Osteocyte (in vitro differentiated cells): ENCODE measurements around the gene GABRB3. TPM values are rescaled to one million over a fixed set of nuclear protein-coding genes. Genes with fewer than 3 reads are reported as not detected.

Experiments used
- DNase-seq: peaks from one replicate; pipeline ENCODE4 v3.0.0; 2021; ENCODE audit warnings: mixed read lengths; ENCODE audit not compliant: unreplicated experiment; ENCODE audit errors: extremely low spot score
- H3K27ac Mint-ChIP-seq: one replicate; pipeline ENCODE4 v1.8.0; 2021; ENCODE audit warnings: mild to moderate bottlenecking, mixed read lengths; ENCODE audit not compliant: unreplicated experiment
- H3K27me3 Mint-ChIP-seq: one replicate; pipeline ENCODE4 v1.8.0; 2021; ENCODE audit warnings: mixed read lengths; ENCODE audit not compliant: unreplicated experiment
- H3K36me3 Mint-ChIP-seq: one replicate; pipeline ENCODE4 v1.8.0; 2021; ENCODE audit warnings: mixed read lengths; ENCODE audit not compliant: unreplicated experiment
- H3K4me1 Mint-ChIP-seq: one replicate; pipeline ENCODE4 v1.8.0; 2021; ENCODE audit warnings: mixed read lengths; ENCODE audit not compliant: unreplicated experiment
- H3K4me3 Mint-ChIP-seq: one replicate; pipeline ENCODE4 v1.8.0; 2021; ENCODE audit warnings: mild to moderate bottlenecking, moderate library complexity, mixed read lengths; ENCODE audit not compliant: unreplicated experiment
- H3K9me3 Mint-ChIP-seq: one replicate; pipeline ENCODE4 v1.8.0; 2021; ENCODE audit warnings: mixed read lengths; ENCODE audit not compliant: unreplicated experiment
- total RNA-seq: library from RNA; stranded (reverse); gene quantifications from 2 replicates; pipeline ENCODE4 v1.2.1, GENCODE V29; 2021
- TF ChIP-seq, protein P1 (sequence below): fragments of 200-600 bp; sonication (generic); IDR thresholded peaks from 2 replicates; pipeline ENCODE4 v1.5.0; 2021; ENCODE audit warnings: antibody characterized with exemption, mild to moderate bottlenecking, moderate library complexity

GABRB3 gene
- total RNA-seq, 1 donor from 2014 or later = 7.4 TPM

DNA sequence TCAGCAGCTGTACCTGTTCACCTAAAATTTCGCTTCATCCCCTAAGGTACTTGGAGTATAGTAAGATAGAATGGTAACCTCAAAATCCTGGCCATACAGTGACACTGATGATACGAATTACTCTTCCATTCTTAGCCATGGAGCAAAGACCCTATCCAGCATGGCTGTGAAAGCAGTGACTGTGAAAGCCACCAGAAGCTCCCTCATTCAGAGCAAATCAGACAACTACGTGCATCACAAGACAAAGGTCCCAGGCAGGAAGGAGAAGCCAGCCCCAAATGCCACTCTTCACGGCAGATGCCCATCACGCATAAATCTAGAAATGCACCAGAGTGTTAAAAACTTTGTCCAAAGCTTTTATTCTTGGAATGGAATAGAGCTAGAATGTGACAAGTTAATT, 99.4 kb downstream of the GABRB3 start:
- Mint-ChIP-seq H3K4me3 (no peak overlapping the region), H3K4me1 (no peaks in the 10 kb centered on the region), H3K9me3 (no peaks in the 10 kb centered on the region), H3K27ac (no peak overlapping the region), H3K27me3 (no peaks in the 10 kb centered on the region), H3K36me3 (no peaks in the 10 kb centered on the region)
- TF ChIP-seq, protein P1, sequence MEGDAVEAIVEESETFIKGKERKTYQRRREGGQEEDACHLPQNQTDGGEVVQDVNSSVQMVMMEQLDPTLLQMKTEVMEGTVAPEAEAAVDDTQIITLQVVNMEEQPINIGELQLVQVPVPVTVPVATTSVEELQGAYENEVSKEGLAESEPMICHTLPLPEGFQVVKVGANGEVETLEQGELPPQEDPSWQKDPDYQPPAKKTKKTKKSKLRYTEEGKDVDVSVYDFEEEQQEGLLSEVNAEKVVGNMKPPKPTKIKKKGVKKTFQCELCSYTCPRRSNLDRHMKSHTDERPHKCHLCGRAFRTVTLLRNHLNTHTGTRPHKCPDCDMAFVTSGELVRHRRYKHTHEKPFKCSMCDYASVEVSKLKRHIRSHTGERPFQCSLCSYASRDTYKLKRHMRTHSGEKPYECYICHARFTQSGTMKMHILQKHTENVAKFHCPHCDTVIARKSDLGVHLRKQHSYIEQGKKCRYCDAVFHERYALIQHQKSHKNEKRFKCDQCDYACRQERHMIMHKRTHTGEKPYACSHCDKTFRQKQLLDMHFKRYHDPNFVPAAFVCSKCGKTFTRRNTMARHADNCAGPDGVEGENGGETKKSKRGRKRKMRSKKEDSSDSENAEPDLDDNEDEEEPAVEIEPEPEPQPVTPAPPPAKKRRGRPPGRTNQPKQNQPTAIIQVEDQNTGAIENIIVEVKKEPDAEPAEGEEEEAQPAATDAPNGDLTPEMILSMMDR = no peak
- no peak for DNase-seq

DNA sequence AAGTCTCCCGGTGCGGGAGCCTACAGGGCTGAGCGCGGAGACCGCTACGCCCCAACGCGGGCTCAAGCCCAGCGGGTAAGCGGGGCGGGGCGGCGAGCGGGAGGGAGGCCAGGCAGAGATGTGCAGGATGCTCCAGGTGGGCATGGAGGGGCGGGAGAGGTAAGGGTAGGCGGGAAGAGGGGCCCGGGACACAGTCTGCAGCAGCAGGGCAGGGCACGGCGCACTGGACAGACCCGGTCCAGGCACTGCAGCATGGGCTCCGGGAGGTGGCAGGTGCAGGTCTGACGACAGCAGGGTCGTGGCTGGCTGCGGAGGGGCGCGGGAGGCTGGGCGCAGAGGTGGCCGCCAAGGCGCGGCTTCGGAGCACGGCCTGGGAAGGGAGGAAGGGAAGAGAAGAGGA, 102.8 kb downstream of the GABRB3 start:
- H3K4me3 Mint-ChIP-seq = no peak overlapping the region
- no peak overlapping the region for H3K27ac Mint-ChIP-seq
- H3K9me3 Mint-ChIP-seq = no peaks in the 10 kb centered on the region
- H3K36me3 Mint-ChIP-seq = no peaks in the 10 kb centered on the region
- H3K4me1 Mint-ChIP-seq = no peaks in the 10 kb centered on the region
- H3K27me3 Mint-ChIP-seq = no peaks in the 10 kb centered on the region
- DNase-seq = no peak
- TF ChIP-seq, protein P1 = no peak

DNA sequence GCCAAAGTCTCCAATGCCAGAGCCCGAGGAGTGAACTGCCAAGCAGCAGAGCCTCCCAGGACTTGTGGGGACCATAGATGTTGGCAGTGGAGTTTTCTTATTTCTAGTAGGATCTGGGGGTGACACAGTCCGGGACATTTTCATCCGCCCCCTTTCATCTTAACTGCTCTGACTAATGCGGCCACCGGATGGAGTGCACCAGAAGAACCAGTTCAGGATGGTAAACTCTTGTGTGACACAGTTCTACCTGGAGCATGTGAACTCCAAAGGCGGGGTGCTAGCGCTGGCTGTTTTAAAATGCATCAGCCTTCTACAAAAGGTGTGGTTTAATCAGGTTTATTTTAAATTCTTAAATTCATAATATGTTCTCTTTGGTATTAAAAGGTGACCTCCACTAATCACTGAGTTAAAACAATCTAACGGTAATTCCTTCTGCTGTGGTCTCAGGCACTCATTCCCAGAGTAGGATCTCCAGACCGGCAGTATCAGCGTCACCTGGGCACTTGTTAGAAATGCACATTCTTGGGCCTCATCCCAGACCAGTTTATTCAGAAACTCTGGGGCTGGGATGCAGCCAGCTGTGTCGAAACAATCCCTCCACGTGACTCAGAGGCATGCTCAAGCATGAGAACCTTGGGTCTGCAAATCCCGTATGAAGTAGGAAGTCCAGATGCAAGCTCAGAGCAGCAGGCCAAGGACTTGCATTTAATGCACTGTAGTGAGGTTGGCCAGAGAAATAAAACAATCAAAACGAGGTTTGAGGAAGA, 105.5 kb downstream of the GABRB3 start:
- no peaks in the 10 kb centered on the region for H3K9me3 Mint-ChIP-seq

DNA sequence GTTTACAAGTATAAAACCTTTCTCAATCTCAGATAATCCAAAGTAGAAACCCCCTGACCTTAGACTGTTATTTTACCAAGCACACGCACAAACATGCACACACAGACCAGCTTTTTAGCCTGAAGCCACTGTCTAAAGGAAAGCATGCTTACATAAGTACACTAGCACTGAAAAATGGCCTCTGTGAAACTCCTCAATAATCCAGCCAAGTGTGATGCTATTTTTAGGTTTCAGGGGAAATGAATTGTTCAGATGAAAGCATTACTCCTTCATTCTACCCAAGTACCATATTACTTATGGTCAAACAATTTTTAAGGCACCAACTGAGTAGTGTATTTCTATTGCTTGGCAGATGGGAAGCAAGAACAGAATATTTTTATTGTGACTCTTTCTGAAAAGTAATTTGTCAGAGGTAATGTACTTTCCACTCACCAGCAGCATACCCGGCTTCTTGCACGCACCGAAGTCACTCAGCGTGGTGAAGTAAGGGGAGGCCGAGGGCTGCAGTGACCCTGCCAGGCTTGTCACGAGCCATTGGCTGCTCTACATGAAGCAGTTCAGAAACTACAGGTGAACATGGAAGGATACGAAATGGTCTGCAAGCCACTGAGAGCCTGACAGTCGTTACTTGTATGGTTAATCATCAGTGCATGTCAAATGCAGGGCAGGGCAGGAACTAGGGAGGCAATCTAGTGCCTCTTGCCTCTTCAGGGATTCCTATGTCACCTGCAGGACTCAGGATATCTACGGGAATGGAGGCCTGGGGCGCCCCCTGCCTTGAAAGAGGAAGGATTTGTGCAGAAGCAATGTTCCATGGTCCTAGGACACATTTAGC, 106.7 kb downstream of the GABRB3 start:
- Mint-ChIP-seq H3K27me3 (no peaks in the 10 kb centered on the region), H3K4me1 (no peaks in the 10 kb centered on the region), H3K4me3 (no peak overlapping the region), H3K27ac (no peak overlapping the region), H3K36me3 (no peaks in the 10 kb centered on the region), H3K9me3 (no peaks in the 10 kb centered on the region)
- no peak for DNase-seq
- TF ChIP-seq, protein P1 = no peak

More for the DNA sequence above, 105.5 kb downstream of the GABRB3 start:
- Mint-ChIP-seq H3K4me3 (no peak overlapping the region), H3K27ac (no peak overlapping the region), H3K4me1 (no peaks in the 10 kb centered on the region), H3K27me3 (no peaks in the 10 kb centered on the region), H3K36me3 (no peaks in the 10 kb centered on the region)
- no peak for DNase-seq
- TF ChIP-seq, protein P1 = no peak

DNA sequence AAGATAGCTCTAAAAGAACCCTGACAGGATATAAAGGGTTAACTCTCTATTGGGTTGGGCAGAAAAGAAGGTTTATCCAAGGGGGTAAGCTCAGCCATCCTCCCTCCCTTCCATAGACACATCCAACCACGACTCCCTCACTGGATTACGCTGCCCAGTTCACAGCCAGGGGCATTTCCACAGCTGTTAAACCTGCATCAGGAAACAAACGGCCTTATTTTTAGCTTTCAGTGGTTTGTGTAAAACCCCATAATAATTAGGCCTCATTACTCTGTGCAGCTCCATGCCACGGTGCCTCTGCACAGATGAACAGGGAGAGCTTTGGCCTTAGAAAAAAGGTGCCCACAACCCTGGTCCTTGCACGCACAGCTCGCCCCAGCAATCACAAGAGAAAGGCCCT, 110.6 kb downstream of the GABRB3 start:
- no peak for DNase-seq
- H3K9me3 Mint-ChIP-seq = no peaks in the 10 kb centered on the region
- H3K4me3 Mint-ChIP-seq = no peak overlapping the region
- H3K27me3 Mint-ChIP-seq = no peaks in the 10 kb centered on the region
- H3K36me3 Mint-ChIP-seq = no peaks in the 10 kb centered on the region
- no peak overlapping the region for H3K27ac Mint-ChIP-seq
- no peaks in the 10 kb centered on the region for H3K4me1 Mint-ChIP-seq
- TF ChIP-seq, protein P1 = no peak
